OCI-LY1 (cell line): ENCODE measurements around the gene PLD1.

Experiments used
- H2AFZ ChIP-seq: fragments of 200-600 bp; sonication (generic), shearing (Covaris generic); 2 replicates; pipeline ENCODE4 v1.6.0; 2014; ENCODE audit warnings: antibody characterized with exemption, mild to moderate bottlenecking, low read length
- H3F3A ChIP-seq: fragments of 200-600 bp; sonication (generic), shearing (Covaris generic); 2 replicates; pipeline ENCODE4 v1.6.0; 2014; ENCODE audit warnings: mild to moderate bottlenecking, antibody characterized with exemption, low read length, moderate library complexity; ENCODE audit not compliant: insufficient read depth
- H3K27ac ChIP-seq: fragments of 200-600 bp; sonication (generic); 2 replicates; pipeline ENCODE4 v1.5.1; 2014; ENCODE audit warnings: low read length, mixed run types, mild to moderate bottlenecking, low read depth; ENCODE audit not compliant: poor library complexity, severe bottlenecking
- H3K27me3 ChIP-seq: fragments of 200-600 bp; sonication (generic); 2 replicates; pipeline ENCODE4 v1.6.0; 2014; ENCODE audit warnings: antibody characterized with exemption, mild to moderate bottlenecking, low read length, moderate library complexity; ENCODE audit not compliant: insufficient read depth
- H3K36me3 ChIP-seq: fragments of 200-600 bp; sonication (generic); 2 replicates; pipeline ENCODE4 v1.6.1; 2014; ENCODE audit warnings: mild to moderate bottlenecking, antibody characterized with exemption, low read length, moderate library complexity, mixed read lengths; ENCODE audit not compliant: insufficient read depth
- H3K4me1 ChIP-seq: fragments of 200-600 bp; sonication (generic); 2 replicates; pipeline ENCODE4 v1.5.1; 2014; ENCODE audit warnings: mild to moderate bottlenecking, low read length, moderate library complexity; ENCODE audit not compliant: insufficient read depth, severe bottlenecking
- H3K4me2 ChIP-seq: fragments of 200-600 bp; sonication (generic), shearing (Covaris generic); 2 replicates; pipeline ENCODE4 v1.6.1; 2014; ENCODE audit warnings: low read length
- H3K4me3 ChIP-seq: fragments of 200-600 bp; sonication (generic); 2 replicates; pipeline ENCODE4 v1.5.1; 2014; ENCODE audit warnings: low read length, low read depth, mild to moderate bottlenecking, mixed read lengths; ENCODE audit not compliant: poor library complexity, severe bottlenecking
- H3K79me2 ChIP-seq: fragments of 200-600 bp; shearing (Covaris generic); 2 replicates; pipeline ENCODE4 v1.6.1; 2016; ENCODE audit warnings: mixed run types, low read length, mixed read lengths; ENCODE audit not compliant: insufficient read depth
- H3K9ac ChIP-seq: fragments of 200-600 bp; sonication (generic), shearing (Covaris generic); 2 replicates; pipeline ENCODE4 v1.6.1; 2014; ENCODE audit warnings: mild to moderate bottlenecking, low read length, mixed read lengths
- H3K9me2 ChIP-seq: fragments of 200-600 bp; sonication (generic), shearing (Covaris generic); 2 replicates; pipeline ENCODE4 v1.6.1; 2014; ENCODE audit warnings: low read depth, mild to moderate bottlenecking, low read length, mixed read lengths
- H3K9me3 ChIP-seq: fragments of 200-600 bp; shearing (Covaris generic); 2 replicates; pipeline ENCODE4 v1.6.1; 2014; ENCODE audit warnings: low read length, mixed read lengths
- H4K20me1 ChIP-seq: fragments of 200-600 bp; sonication (generic), shearing (Covaris generic); 2 replicates; pipeline ENCODE4 v1.6.0; 2016; ENCODE audit warnings: mild to moderate bottlenecking, low read length; ENCODE audit not compliant: insufficient read depth
- CTCF ChIP-seq: fragments of 200-600 bp; sonication (generic), shearing (Covaris generic); IDR thresholded peaks from 2 replicates; pipeline ENCODE4 v1.5.1; 2017; ENCODE audit warnings: mild to moderate bottlenecking, antibody characterized with exemption, low read length, moderate library complexity, mixed read lengths
- EZH2 ChIP-seq: fragments of 200-600 bp; sonication (generic), shearing (Covaris generic); IDR thresholded peaks from 2 replicates; pipeline ENCODE4 v1.8.0; 2017; ENCODE audit warnings: borderline replicate concordance, mixed run types, mild to moderate bottlenecking, antibody characterized with exemption, low read length, moderate library complexity, mixed read lengths

PLD1 gene

GRCh38 chr3:171704002-171704401, 106.3 kb downstream of the PLD1 start:
- H3K4me3 ChIP-seq: no peak overlapping the region
- H3K4me1 ChIP-seq: no peaks in the 10 kb centered on the region
- no peak overlapping the region for H3K4me2 ChIP-seq
- H3K9ac ChIP-seq: no peak overlapping the region
- no peaks in the 10 kb centered on the region for H3K36me3 ChIP-seq
- no peak overlapping the region for H3K27ac ChIP-seq
- H4K20me1 ChIP-seq: no peaks in the 10 kb centered on the region
- no peak overlapping the region for H2AFZ ChIP-seq
- H3K9me2 ChIP-seq: no peaks in the 10 kb centered on the region
- no peaks in the 10 kb centered on the region for H3K79me2 ChIP-seq
- H3K27me3 ChIP-seq: no peaks in the 10 kb centered on the region
- 0 out of 2 replicates have a peak, but pooled peaks cover 3% of the 10 kb centered on the region for H3K9me3 ChIP-seq
- no peaks in the 10 kb centered on the region for H3F3A ChIP-seq
- TF ChIP-seq CTCF (peak; percentile 81), EZH2 (no peak)

- H3K4me2 ChIP-seq: no peak overlapping the region
- H3K9ac ChIP-seq: no peak overlapping the region
- H4K20me1 ChIP-seq: no peaks in the 10 kb centered on the region
- H3K9me3 ChIP-seq: 0 out of 2 replicates have a peak, but pooled peaks cover 3% of the 10 kb centered on the region
- H3K36me3 ChIP-seq: no peaks in the 10 kb centered on the region
- H3K4me1 ChIP-seq: no peaks in the 10 kb centered on the region
- no peaks in the 10 kb centered on the region for H3F3A ChIP-seq
- no peak for TF ChIP-seq EZH2
- no peak for TF ChIP-seq CTCF
- no peaks in the 10 kb centered on the region for H3K79me2 ChIP-seq
- H3K27ac ChIP-seq: no peak overlapping the region
- H3K9me2 ChIP-seq: no peaks in the 10 kb centered on the region
- no peaks in the 10 kb centered on the region for H3K27me3 ChIP-seq
- no peak overlapping the region for H3K4me3 ChIP-seq
- H2AFZ ChIP-seq: no peak overlapping the region
Measured at GRCh38 chr3:171703144-171703543, 107.1 kb downstream of the PLD1 start.

- H4K20me1 ChIP-seq: no peaks in the 10 kb centered on the region
Measured at GRCh38 chr3:171700653-171701052, 109.6 kb downstream of the PLD1 start.

More at GRCh38 chr3:171700653-171701052, 109.6 kb downstream of the PLD1 start:
- Histone ChIP-seq H3K27me3 (no peaks in the 10 kb centered on the region), H3K79me2 (no peaks in the 10 kb centered on the region), H3K9me3 (0 out of 2 replicates have a peak, but pooled peaks cover 3% of the 10 kb centered on the region), H3K4me2 (no peak overlapping the region), H2AFZ (no peak overlapping the region), H3K27ac (no peak overlapping the region), H3F3A (no peaks in the 10 kb centered on the region), H3K9ac (no peak overlapping the region), H3K36me3 (no peaks in the 10 kb centered on the region), H3K9me2 (no peaks in the 10 kb centered on the region), H3K4me1 (no peaks in the 10 kb centered on the region), H3K4me3 (no peak overlapping the region)
- TF ChIP-seq CTCF (no peak), EZH2 (no peak)
